BLaER1 (cell line): ENCODE data around the gene CEPT1.
"Not testable (repeated sequence)": the region's sequence is repeated elsewhere in the genome, so short reads cannot be mapped to it uniquely, and the experiment has no call there.

Experiments used
- H3K27ac ChIP-seq: shearing (Covaris generic); formaldehyde crosslinking; 2 replicates; pipeline ENCODE4 v1.8.1; 2022
- H3K27me3 ChIP-seq: shearing (Covaris generic); formaldehyde crosslinking; 2 replicates; pipeline ENCODE4 v1.8.1; 2022
- H3K36me3 ChIP-seq: shearing (Covaris generic); formaldehyde crosslinking; 2 replicates; pipeline ENCODE4 v1.8.1; 2022
- H3K4me1 ChIP-seq: shearing (Covaris generic); formaldehyde crosslinking; 2 replicates; pipeline ENCODE4 v1.8.1; 2022
- H3K4me2 ChIP-seq: shearing (Covaris generic); formaldehyde crosslinking; 2 replicates; pipeline ENCODE4 v1.8.1; 2022
- H3K4me3 ChIP-seq: shearing (Covaris generic); formaldehyde crosslinking; 2 replicates; pipeline ENCODE4 v1.8.1; 2022
- H3K9ac ChIP-seq: shearing (Covaris generic); formaldehyde crosslinking; 2 replicates; pipeline ENCODE4 v1.8.1; 2022
- H3K9me3 ChIP-seq: shearing (Covaris generic); formaldehyde crosslinking; 2 replicates; pipeline ENCODE4 v1.8.1; 2022
- H4K20me1 ChIP-seq: shearing (Covaris generic); formaldehyde crosslinking; 2 replicates; pipeline ENCODE4 v1.8.1; 2022
- Cebpa-rat ChIP-seq: shearing (Covaris generic); IDR thresholded peaks from 2 replicates; pipeline ENCODE4 v1.8.1; 2022

The CEPT1 gene

GRCh38 chr1:111205714-111206050, 65.7 kb downstream of the CEPT1 start:
- Histone ChIP-seq H3K4me2 (peak overlapping the region; percentile 88), H3K27me3 (no peaks in the 10 kb centered on the region), H3K27ac (peak overlapping the region; percentile 99; the same call in 1 of the 2 replicates), H3K4me1 (peaks cover 68% of the 10 kb centered on the region), H3K36me3 (no peaks in the 10 kb centered on the region), H3K9me3 (no peaks in the 10 kb centered on the region), H3K4me3 (no peak overlapping the region), H4K20me1 (no peaks in the 10 kb centered on the region), H3K9ac (no peak overlapping the region)
- TF ChIP-seq Cebpa-rat = no peak

- no peak for TF ChIP-seq Cebpa-rat
- H3K9me3 ChIP-seq = no peaks in the 10 kb centered on the region
- no peak overlapping the region for H3K4me3 ChIP-seq
- no peaks in the 10 kb centered on the region for H3K36me3 ChIP-seq
- H3K9ac ChIP-seq = no peak overlapping the region
- H3K4me2 ChIP-seq = no peak overlapping the region; the same call in 1 of the 2 replicates
- no peaks in the 10 kb centered on the region for H4K20me1 ChIP-seq
- H3K27me3 ChIP-seq = no peaks in the 10 kb centered on the region
- H3K27ac ChIP-seq = no peak overlapping the region
- H3K4me1 ChIP-seq = peaks cover 60% of the 10 kb centered on the region
These were observed 68.9 kb downstream of the CEPT1 start for GRCh38 chr1:111208921-111209320.

DNA sequence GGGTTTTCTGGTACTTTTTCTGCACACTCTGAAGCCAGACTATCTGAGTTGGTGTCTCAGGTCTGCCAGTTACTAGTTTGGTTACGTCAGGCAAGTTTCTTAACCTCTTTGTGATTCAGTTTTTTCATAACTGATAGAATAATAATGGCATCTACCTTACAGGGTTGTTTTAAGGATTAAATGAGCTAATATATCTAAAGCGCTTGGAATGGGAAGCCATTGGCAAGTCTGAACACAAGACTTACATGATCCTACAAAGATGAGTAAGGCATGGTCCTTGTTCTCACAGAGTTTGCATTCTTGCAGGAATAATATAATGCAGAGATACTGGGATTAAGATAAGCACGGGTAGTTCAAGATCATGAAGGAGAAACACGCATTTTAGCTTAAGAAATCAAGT, 69.6 kb downstream of the CEPT1 start:
- peaks cover 62% of the 10 kb centered on the region for H3K4me1 ChIP-seq
- no peak overlapping the region for H3K27ac ChIP-seq
- H3K4me3 ChIP-seq = no peak overlapping the region
- no peaks in the 10 kb centered on the region for H4K20me1 ChIP-seq
- H3K27me3 ChIP-seq = no peaks in the 10 kb centered on the region
- no peak overlapping the region for H3K9ac ChIP-seq
- H3K9me3 ChIP-seq = no peaks in the 10 kb centered on the region
- H3K4me2 ChIP-seq = no peak overlapping the region
- no peaks in the 10 kb centered on the region for H3K36me3 ChIP-seq
- no peak for TF ChIP-seq Cebpa-rat

DNA sequence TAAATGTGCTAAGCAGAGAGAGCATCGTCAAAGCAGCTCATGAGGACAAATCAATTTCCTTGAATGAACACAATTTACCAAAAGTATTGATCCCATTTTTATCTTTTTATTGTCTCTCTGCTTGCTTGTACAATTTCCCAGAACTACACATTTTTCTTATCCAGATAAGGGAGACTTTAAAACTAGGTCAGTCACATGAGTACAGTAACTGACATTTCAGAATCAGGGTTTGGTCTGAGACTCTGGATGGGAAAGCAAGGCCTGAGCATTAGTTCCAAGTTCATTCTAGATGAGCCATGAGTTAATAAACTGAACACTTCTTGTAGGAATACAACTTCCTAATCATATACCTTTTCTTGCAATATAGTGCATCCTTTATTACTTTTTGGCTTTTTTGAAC, 71.9 kb downstream of the CEPT1 start:
- no peak overlapping the region for H3K4me3 ChIP-seq
- H3K4me1 ChIP-seq = peaks cover 62% of the 10 kb centered on the region
- H3K27me3 ChIP-seq = no peaks in the 10 kb centered on the region
- H3K36me3 ChIP-seq = no peaks in the 10 kb centered on the region
- no peak for TF ChIP-seq Cebpa-rat
- no peaks in the 10 kb centered on the region for H4K20me1 ChIP-seq
- H3K27ac ChIP-seq = no peak overlapping the region
- H3K9ac ChIP-seq = no peak overlapping the region
- no peak overlapping the region for H3K4me2 ChIP-seq
- no peaks in the 10 kb centered on the region for H3K9me3 ChIP-seq

DNA sequence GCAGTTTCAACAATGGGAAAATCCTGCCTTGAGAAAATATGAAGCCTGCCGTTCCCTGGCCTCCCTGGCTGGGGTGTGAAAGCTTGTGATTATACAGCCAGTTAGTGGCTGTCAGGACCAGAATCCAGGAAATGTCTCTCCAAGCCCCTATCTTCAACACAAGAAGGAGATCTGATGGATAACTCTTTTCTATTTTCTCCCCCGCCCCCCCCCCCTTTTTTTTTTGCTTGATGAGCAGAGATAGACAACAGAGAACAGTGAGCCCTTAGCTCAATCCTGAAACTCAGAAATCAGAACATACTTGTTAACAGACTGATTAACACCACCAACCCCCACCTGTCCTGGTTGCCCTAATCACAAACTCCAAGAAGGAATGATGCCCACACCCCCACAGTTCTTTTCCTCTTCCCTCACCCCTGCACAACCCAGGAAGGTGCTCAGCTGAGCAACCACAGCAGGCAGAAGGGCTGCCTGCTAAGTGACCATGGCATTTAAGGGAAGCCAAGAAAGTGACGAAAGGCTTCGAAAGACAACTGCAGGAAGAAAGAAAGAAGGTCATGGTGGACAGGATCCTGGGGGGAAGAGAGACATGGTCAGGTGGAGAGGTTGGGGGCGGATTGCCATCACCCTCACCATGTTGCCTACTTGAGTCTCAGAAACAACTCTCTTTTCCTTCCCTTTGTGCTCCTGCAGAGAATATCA, 72.8 kb downstream of the CEPT1 start:
- Histone ChIP-seq H3K4me1 (peaks cover 66% of the 10 kb centered on the region), H4K20me1 (no peaks in the 10 kb centered on the region), H3K27me3 (no peaks in the 10 kb centered on the region), H3K9me3 (no peaks in the 10 kb centered on the region), H3K4me3 (no peak overlapping the region), H3K27ac (peak overlapping the region; percentile 88), H3K9ac (no peak overlapping the region; the same call in 1 of the 2 replicates), H3K36me3 (no peaks in the 10 kb centered on the region), H3K4me2 (peak overlapping the region; percentile 76)
- no peak for TF ChIP-seq Cebpa-rat

DNA sequence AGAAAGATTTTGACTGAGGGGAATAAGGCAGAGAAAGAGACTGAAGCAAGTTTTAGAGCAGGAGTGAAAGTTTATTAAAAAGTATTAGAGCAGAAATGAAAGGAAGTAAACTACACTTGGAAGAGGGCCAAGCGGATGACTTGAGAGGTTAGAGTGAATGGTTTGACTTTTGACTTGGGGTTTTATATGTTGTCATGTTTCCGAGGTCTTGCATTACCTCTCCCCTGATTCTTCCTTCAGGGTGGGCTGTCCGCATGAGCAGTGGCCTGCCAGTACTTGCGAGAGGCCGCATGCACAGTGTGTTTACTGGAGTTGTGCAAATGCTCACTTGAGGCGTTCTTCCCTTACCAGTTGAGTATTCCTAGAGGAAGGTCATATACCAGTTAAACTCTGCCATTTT, 73.4 kb downstream of the CEPT1 start:
- Histone ChIP-seq H3K36me3 (no peaks in the 10 kb centered on the region), H3K27me3 (no peaks in the 10 kb centered on the region), H3K9ac (no peak overlapping the region; the same call in 1 of the 2 replicates), H4K20me1 (no peaks in the 10 kb centered on the region), H3K9me3 (no peaks in the 10 kb centered on the region), H3K4me3 (no peak overlapping the region), H3K4me2 (peak overlapping the region; percentile 76), H3K4me1 (peaks cover 68% of the 10 kb centered on the region), H3K27ac (peak overlapping the region; percentile 88)
- TF ChIP-seq Cebpa-rat = no peak

GRCh38 chr1:111214074-111214801, 74.2 kb downstream of the CEPT1 start:
- H4K20me1 ChIP-seq = no peaks in the 10 kb centered on the region
- no peak for TF ChIP-seq Cebpa-rat
- H3K9me3 ChIP-seq = no peaks in the 10 kb centered on the region
- H3K27me3 ChIP-seq = no peaks in the 10 kb centered on the region
- H3K36me3 ChIP-seq = no peaks in the 10 kb centered on the region
- H3K4me2 ChIP-seq = peak overlapping the region; percentile 76
- peak overlapping the region; percentile 68 for H3K9ac ChIP-seq
- peak overlapping the region; percentile 88 for H3K27ac ChIP-seq
- peaks cover 75% of the 10 kb centered on the region for H3K4me1 ChIP-seq
- H3K4me3 ChIP-seq = peak overlapping the region; percentile 9; the same call in 1 of the 2 replicates

DNA sequence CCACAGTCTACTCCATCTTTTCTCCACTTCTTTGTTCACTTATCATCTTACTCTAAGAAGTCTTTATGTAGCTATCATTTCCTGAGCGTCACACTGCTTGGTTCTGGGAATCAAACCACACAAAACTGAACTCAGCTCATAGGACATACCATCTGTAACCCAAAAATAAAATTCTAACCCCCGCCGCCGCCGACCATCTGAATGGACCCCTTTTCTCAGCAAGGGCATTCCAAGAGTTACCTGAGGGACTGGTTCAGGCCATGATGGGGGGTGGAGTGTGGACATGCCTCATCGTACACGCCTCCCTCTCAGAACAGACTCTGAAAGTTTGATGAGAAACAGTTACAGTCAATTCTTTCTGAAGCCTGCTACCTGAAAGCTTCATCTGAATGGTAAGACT, 74.9 kb downstream of the CEPT1 start:
- Histone ChIP-seq H3K4me3 (peak overlapping the region; percentile 9; the same call in 1 of the 2 replicates), H4K20me1 (no peaks in the 10 kb centered on the region), H3K9me3 (no peaks in the 10 kb centered on the region), H3K4me2 (peak overlapping the region; percentile 76), H3K27me3 (no peaks in the 10 kb centered on the region), H3K27ac (peak overlapping the region; percentile 88), H3K9ac (peak overlapping the region; percentile 68), H3K36me3 (no peaks in the 10 kb centered on the region), H3K4me1 (peaks cover 81% of the 10 kb centered on the region)
- no peak for TF ChIP-seq Cebpa-rat

- H4K20me1 ChIP-seq, H3K27me3 ChIP-seq, H3K9me3 ChIP-seq, H3K36me3 ChIP-seq: not testable (repeated sequence)
- Histone ChIP-seq H3K9ac (peak overlapping the region; percentile 68), H3K4me1 (peaks cover 85% of the 10 kb centered on the region), H3K27ac (peak overlapping the region; percentile 88), H3K4me3 (peak overlapping the region; percentile 9; the same call in 1 of the 2 replicates), H3K4me2 (peak overlapping the region; percentile 76)
These were observed 75.3 kb downstream of the CEPT1 start for GRCh38 chr1:111215285-111215684.

GRCh38 chr1:111216751-111217150, 76.7 kb downstream of the CEPT1 start:
- Histone ChIP-seq H3K27me3 (no peaks in the 10 kb centered on the region), H3K4me2 (peak overlapping the region; percentile 76), H3K27ac (peak overlapping the region; percentile 88), H3K9ac (peak overlapping the region; percentile 68; the same call in 1 of the 2 replicates), H4K20me1 (no peaks in the 10 kb centered on the region), H3K36me3 (no peaks in the 10 kb centered on the region), H3K9me3 (no peaks in the 10 kb centered on the region), H3K4me3 (no peak overlapping the region), H3K4me1 (peaks cover 100% of the 10 kb centered on the region)
- no peak for TF ChIP-seq Cebpa-rat
